Measurements from ENCODE around the gene PRG3. TPM values are rescaled to one million over a fixed set of nuclear protein-coding genes. Genes with fewer than 3 reads are reported as not detected.
A peak's percentile ranks its signal among the peaks of the same experiment; 100 is the strongest.

Gene PRG3
- total RNA-seq: not detected

- H3K4me1 Mint-ChIP-seq (ENCODE audit: low read depth in 2 of 2): no peaks in the 10 kb centered on the region
- DNase-seq (ENCODE audit: low spot score): no peak
- no peaks in the 10 kb centered on the region for H3K36me3 Mint-ChIP-seq
- no peak within 1 kb of the TSS for H3K27ac Mint-ChIP-seq
- peaks cover 20 to 21% of the 10 kb centered on the region in 2 donors for H3K27me3 Mint-ChIP-seq
- H3K4me3 Mint-ChIP-seq: no peak within 1 kb of the TSS
- ATAC-seq: peak in 1 of 2 donors; percentile 46
- H3K9me3 Mint-ChIP-seq: no peaks in the 10 kb centered on the region
Measured at GRCh38 chr11:57380975-57381374, at the start of gene PRG3. Gene PRG3, minus strand, starts transcription at chr11:57381150. Its CDS starts 442 bp downstream, at chr11:57380708.

DNA sequence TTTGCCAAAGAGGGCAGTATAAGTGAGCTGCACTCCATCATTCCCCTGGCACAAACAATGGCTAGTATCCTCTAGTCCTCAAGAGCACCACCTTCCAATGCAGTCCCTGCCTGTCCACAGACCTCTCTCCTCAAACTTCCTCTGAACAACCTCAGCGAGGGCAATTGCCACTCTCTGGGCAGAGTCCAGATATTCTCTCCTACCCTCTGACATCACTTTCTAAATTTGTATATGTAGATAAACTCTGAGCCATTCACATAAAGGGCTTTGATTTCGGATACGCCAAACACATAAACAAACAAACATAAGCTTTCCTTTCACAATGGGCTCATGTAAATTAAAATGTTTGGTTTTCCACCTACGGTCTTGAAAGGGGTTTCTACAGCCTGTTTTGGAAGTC lies 49.0 kb upstream of the PRG3 start:
- H3K4me3 Mint-ChIP-seq: no peak overlapping the region
- H3K27ac Mint-ChIP-seq: peak overlapping the region in 1 of 2 donors; percentile 5
- H3K4me1 Mint-ChIP-seq (ENCODE audit: low read depth in 2 of 2): peaks cover 36 to 44% of the 10 kb centered on the region in 2 donors
- H3K9me3 Mint-ChIP-seq: no peaks in the 10 kb centered on the region
- H3K36me3 Mint-ChIP-seq: no peaks in the 10 kb centered on the region
- H3K27me3 Mint-ChIP-seq: peaks cover 0 to 4% of the 10 kb centered on the region in 2 donors
- ATAC-seq: no peak
- DNase-seq (ENCODE audit: low spot score): no peak

- ATAC-seq: no peak
- Mint-ChIP-seq H3K4me1 (ENCODE audit: low read depth in 2 of 2) (peaks cover 49 to 54% of the 10 kb centered on the region in 2 donors), H3K27me3 (no peaks in the 10 kb centered on the region), H3K9me3 (no peaks in the 10 kb centered on the region), H3K36me3 (peaks cover 4% of the 10 kb centered on the region), H3K27ac (peak overlapping the region in 1 of 2 donors; percentile 49), H3K4me3 (no peak overlapping the region)
- DNase-seq (ENCODE audit: low spot score): no peak
Measured at GRCh38 chr11:57428643-57429042, 47.7 kb upstream of the PRG3 start.

DNA sequence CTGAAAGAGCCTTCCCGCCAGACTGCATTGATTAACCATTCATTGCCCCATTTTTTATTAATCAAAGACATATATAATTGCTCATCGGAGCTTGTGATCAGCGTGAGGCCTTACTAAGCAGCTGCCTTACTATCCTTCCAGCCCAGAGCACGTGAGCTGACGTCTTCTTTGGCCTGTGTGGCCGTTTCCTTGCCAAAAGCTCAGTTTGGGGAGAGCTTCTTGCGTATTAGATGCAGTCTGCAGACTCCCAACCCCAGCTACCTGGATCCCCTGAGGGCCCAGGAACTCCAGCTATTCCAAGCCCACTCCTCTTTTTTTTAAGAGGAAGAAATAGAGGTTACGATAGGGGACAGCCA lies 46.8 kb upstream of the PRG3 start:
- Mint-ChIP-seq H3K4me1 (ENCODE audit: low read depth in 2 of 2) (peaks cover 54 to 56% of the 10 kb centered on the region in 2 donors), H3K9me3 (no peaks in the 10 kb centered on the region), H3K4me3 (peak overlapping the region; percentile 96), H3K27me3 (no peaks in the 10 kb centered on the region), H3K27ac (peak overlapping the region; percentile 90 to 94), H3K36me3 (peaks cover 14% of the 10 kb centered on the region)
- ATAC-seq (no peak), DNase-seq (ENCODE audit: low spot score) (no peak)

DNA sequence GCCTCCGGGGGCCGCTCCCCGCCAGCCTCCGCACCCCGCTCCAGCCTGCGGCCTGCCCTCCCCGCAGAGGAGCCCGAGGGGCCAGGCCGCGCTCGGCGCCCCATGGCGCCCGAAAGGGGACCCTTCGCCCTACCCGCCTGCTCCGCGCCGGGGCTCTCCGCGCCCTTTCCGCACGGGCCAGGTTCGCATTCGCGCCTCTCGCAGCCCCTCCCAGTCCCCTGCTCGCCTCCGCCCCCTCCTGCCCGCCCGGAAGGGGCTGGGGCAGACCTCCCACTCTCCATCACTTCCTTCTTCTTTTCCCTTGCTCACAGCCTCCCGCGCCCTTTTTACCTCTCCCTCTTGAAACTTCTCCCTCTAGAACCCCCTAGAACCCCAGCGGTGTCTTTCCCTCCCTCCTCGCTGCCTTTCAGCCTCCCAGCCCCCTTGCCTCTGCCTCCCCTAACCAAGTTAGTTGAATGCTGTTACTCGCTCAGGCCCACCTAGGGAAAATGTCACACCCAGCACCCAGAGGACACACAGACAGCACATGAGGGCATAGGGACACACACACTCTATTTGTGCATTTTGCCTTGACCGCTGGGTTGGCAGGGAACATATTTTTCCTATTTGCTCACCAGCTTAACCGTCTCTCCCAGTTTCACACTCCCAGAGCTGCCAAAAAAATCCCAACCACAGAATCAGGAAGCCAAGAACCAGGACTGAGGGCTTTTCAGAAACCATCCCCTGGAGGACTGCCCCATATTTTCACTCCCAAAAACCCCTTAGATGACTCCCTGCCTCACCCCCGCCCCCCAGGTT lies 46.2 kb upstream of the PRG3 start, which contains the start of gene SLC43A3:
TSS of gene SLC43A3 (minus strand) at position 193 of the 798 bp plus-strand sequence. CDS start 949 bp downstream, outside the sequence.
- peak; percentile 79 to 80 for ATAC-seq

GRCh38 chr11:57426439-57426928 lies 45.5 kb upstream of the PRG3 start:
- DNase-seq (ENCODE audit: low spot score): no peak
- Mint-ChIP-seq H3K4me1 (ENCODE audit: low read depth in 2 of 2) (peaks cover 56 to 57% of the 10 kb centered on the region in 2 donors), H3K36me3 (peaks cover 26% of the 10 kb centered on the region), H3K27ac (peak overlapping the region; percentile 90 to 94), H3K27me3 (no peaks in the 10 kb centered on the region), H3K4me3 (peak overlapping the region; percentile 96), H3K9me3 (no peaks in the 10 kb centered on the region)
- no peak for ATAC-seq

More for the DNA sequence above, 46.2 kb upstream of the PRG3 start, which contains the start of gene SLC43A3:
- Mint-ChIP-seq H3K27me3 (no peaks in the 10 kb centered on the region), H3K27ac (peak within 1 kb of the TSS; percentile 90 to 94), H3K36me3 (peaks cover 20% of the 10 kb centered on the region), H3K9me3 (no peaks in the 10 kb centered on the region), H3K4me1 (ENCODE audit: low read depth in 2 of 2) (peaks cover 54 to 56% of the 10 kb centered on the region in 2 donors), H3K4me3 (peak within 1 kb of the TSS; percentile 96)
- peak; percentile 87 for DNase-seq (ENCODE audit: low spot score)

DNA sequence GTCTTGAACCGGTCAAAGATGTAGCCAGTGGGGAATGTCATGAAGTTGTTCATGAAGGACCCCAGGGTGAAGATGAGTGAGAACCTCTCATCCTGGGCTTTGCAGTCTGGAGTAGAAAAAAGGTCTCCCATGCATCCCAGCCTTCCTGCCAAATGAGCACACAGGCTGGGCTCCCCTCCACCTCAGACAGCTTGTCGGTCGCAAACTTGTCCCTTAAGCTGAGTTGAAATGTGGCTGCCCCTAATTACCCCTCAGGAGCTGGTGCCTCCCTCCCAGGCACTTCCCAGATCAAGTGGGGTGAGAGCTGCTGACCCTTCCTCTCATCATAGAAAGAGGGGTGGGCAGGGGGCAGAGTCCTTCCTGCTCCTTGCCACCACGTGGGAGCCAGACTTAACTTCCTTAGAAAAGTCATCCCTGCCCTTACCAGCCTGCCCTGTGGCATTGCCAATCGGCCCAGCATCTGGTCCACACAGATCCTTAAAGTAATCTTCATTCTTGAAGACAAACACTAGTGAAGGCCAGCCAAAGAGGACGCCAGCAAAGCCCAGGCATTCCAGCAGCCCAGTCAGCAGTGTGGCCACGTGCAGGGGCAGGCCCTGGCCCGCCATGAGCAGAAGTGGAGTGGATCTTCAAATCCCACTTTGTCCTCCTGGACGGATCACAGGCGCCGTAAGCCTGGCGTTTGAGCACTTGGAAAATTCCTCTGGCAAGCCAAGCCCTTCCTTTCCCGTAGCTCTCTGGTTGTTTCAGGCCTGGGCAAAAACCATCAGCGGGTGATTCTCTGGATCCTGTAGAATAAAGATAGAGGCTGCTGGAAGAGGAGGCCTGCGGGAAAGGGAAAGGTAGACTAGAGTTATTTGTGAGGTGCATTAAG lies 44.9 kb upstream of the PRG3 start:
- Mint-ChIP-seq H3K4me1 (ENCODE audit: low read depth in 2 of 2) (peaks cover 62% of the 10 kb centered on the region in 2 donors), H3K36me3 (peaks cover 27% of the 10 kb centered on the region), H3K4me3 (peak overlapping the region; percentile 96), H3K9me3 (no peaks in the 10 kb centered on the region), H3K27me3 (no peaks in the 10 kb centered on the region), H3K27ac (peak overlapping the region; percentile 90 to 94)
- DNase-seq (ENCODE audit: low spot score): no peak
- no peak for ATAC-seq

GRCh38 chr11:57424792-57425564 lies 44.0 kb upstream of the PRG3 start:
- Mint-ChIP-seq H3K9me3 (no peaks in the 10 kb centered on the region), H3K27me3 (no peaks in the 10 kb centered on the region), H3K27ac (peak overlapping the region; percentile 90 to 94), H3K4me1 (ENCODE audit: low read depth in 2 of 2) (peaks cover 66% of the 10 kb centered on the region in 2 donors), H3K4me3 (peak overlapping the region; percentile 96), H3K36me3 (peaks cover 30% of the 10 kb centered on the region)
- DNase-seq (ENCODE audit: low spot score) (peak; percentile 94), ATAC-seq (peak; percentile 94 to 95)

DNA sequence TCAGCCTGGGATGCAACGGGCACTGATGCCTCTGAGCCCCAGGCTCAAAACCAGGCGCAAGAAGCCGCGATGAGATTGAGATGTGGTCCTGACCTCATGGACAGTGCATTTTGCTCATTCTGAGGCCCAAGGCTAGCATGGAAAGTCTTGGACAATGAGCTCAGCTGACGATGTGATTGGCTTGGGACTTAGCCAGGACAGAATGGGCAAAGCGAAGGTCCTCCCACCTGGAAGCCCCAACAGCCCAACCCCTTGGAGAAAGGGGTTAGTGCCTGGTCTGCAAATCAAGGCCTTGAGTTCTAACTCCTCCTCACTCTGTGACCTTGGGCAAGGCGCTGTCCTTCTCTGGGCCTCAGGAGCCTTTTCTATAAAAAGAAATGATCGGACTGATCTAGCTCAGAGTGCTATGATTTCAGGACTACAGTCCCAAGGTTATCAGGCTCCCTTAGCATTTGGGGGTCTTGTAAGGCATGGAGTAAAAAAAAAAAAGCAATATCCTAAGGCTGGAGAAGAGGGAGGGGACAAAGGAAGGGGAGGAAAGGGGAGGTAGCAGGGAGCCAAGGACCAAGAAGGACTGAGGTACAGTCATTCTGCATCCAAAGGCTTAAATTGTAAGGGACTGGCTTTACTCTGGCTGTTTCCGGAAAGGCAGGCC lies 43.3 kb upstream of the PRG3 start:
- ATAC-seq: no peak
- Mint-ChIP-seq H3K27ac (peak overlapping the region; percentile 90 to 94), H3K4me1 (ENCODE audit: low read depth in 2 of 2) (peaks cover 67% of the 10 kb centered on the region in 2 donors), H3K27me3 (no peaks in the 10 kb centered on the region), H3K9me3 (no peaks in the 10 kb centered on the region), H3K4me3 (peak overlapping the region; percentile 96), H3K36me3 (peaks cover 31% of the 10 kb centered on the region)
- no peak for DNase-seq (ENCODE audit: low spot score)

DNA sequence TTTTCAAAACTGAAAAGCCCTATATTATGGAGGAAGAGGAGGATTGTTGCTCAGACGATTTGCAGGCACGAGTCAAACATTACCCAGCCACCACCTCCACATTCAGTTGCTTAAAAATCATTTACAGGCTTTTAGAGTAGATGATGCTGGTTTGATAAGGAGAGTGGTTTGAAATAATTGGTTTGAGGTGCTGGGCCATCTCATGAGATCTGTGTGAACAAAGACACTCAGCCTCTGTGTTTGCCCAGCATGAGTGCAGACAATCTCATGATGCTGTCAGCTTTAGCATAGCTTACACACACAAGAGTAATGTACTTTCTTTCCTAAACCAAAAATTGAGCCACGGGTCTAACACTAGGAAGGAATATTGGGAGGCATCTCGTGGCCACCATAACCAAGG lies 41.7 kb upstream of the PRG3 start:
- Mint-ChIP-seq H3K36me3 (peaks cover 33% of the 10 kb centered on the region), H3K4me1 (ENCODE audit: low read depth in 2 of 2) (peaks cover 63 to 65% of the 10 kb centered on the region in 2 donors), H3K27ac (peak overlapping the region; percentile 90 to 94), H3K4me3 (peak overlapping the region; percentile 96), H3K27me3 (no peaks in the 10 kb centered on the region), H3K9me3 (no peaks in the 10 kb centered on the region)
- ATAC-seq (no peak), DNase-seq (ENCODE audit: low spot score) (no peak)

GRCh38 chr11:57421805-57422204 lies 40.9 kb upstream of the PRG3 start:
- Mint-ChIP-seq H3K4me3 (peak overlapping the region; percentile 96), H3K9me3 (no peaks in the 10 kb centered on the region), H3K27me3 (no peaks in the 10 kb centered on the region), H3K36me3 (peaks cover 41% of the 10 kb centered on the region), H3K4me1 (ENCODE audit: low read depth in 2 of 2) (peaks cover 57 to 58% of the 10 kb centered on the region in 2 donors), H3K27ac (peak overlapping the region; percentile 90 to 94)
- DNase-seq (ENCODE audit: low spot score) (no peak), ATAC-seq (peak; percentile 22 to 24)

DNA sequence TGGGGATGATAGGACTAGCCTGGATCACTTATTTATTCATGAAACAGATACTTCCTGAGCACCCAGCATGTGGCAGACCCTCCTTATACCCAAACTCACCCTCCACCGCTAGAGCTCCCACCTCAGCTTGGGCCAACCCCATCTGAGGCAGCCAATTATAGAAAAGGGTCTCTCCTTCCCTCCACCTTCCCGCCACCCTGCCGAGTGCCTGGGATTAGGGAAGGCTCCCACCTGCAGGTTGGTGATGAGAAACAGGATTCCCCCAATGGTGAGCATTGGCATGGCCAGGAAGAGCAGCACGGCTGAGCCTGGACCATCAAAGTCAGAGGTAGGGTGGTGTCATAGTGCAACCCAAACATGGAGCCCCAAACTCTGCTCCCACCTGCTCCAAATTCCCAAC lies 40.1 kb upstream of the PRG3 start:
- Mint-ChIP-seq H3K27me3 (no peaks in the 10 kb centered on the region), H3K9me3 (no peaks in the 10 kb centered on the region), H3K36me3 (peaks cover 47% of the 10 kb centered on the region), H3K4me3 (peak overlapping the region; percentile 96), H3K4me1 (ENCODE audit: low read depth in 2 of 2) (peaks cover 52% of the 10 kb centered on the region in 2 donors), H3K27ac (peak overlapping the region; percentile 90 to 94)
- DNase-seq (ENCODE audit: low spot score) (no peak), ATAC-seq (no peak)
